ENCODE measurements around the gene CREBBP. TPM values are rescaled to one million over a fixed set of nuclear protein-coding genes. Genes with fewer than 3 reads are reported as not detected.

Gene CREBBP
- total and polyA plus RNA-seq, 5 donors: 19.0 to 46.4 (median 38.0) TPM

DNA sequence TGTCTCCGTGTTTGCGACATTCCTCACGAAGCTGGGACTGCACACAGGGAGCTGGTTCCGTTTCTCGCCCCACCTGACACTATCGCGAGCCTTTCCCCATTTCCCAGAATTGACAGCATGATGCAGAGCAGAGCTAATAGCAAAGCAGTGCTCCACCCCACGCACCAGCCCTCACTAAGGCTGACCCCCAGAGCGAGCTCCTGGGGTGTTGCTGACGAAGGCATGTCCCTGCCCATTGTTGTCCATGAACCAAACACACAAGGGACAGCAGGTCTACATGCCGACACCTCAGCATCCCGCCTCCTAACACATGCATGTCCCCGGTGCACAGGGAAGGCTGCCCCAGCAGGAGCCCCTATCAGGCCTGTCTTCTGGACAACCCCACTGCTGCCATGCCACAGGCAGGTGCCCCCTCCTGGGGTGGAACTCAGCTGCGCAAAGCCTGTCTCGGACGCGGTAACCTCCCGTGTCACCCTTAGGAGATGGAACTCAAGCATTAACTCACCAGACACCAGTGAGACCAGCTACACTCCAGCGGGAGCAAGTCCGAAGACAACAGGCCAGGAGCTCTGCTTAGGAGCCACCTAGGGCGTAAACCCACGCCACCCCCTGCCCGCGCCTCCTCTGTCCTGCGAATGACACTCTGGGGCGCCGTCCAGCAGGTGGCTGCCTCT, 146.3 kb downstream of the CREBBP start:
- intact Hi-C loops (cut with DNase I): no loop called here
- H3K4me3 ChIP-seq (ENCODE audit: low read length): no peak overlapping the region
- no peaks in the 10 kb centered on the region for H3K9me3 ChIP-seq (ENCODE audit: control insufficient read depth, low read length)
- WGBS: 97% methylated on average over 27 of the region's 27 CpGs
- no peak overlapping the region for H3K27ac ChIP-seq (ENCODE audit: low read length)
- peak in 1 of 3 donors; percentile 42 for DNase-seq
- H3K27me3 ChIP-seq (ENCODE audit: control insufficient read depth, insufficient read depth): no peaks in the 10 kb centered on the region
- no peaks in the 10 kb centered on the region for H3K4me1 ChIP-seq (ENCODE audit: control insufficient read depth, insufficient read depth, low read length)
- ATAC-seq: no peak

DNA sequence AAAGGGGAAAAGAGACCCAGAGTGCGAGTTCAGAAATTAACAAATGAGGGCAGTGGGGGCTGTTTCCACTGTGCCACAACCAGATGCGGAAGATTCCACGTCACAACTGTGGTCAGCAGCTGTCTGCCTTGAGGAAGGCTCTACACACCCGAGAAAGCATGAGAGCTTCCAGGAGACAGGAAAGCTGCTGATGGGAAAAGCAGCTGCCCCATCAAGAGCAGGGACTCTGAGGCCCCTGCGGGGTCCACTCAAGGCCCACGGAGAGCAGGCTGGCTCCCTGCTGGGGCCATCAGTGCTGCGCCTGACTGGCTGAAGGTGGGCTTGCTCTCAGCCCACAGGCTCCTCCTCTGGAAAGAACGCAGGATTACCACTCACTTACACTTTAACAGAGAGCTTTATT, 148.3 kb downstream of the CREBBP start:
- no peaks in the 10 kb centered on the region for H3K9me3 ChIP-seq (ENCODE audit: control insufficient read depth, low read length)
- ATAC-seq (no peak), DNase-seq (peak in 1 of 3 donors; percentile 23)
- intact Hi-C loops (cut with DNase I): no loop called here
- H3K4me1 ChIP-seq (ENCODE audit: control insufficient read depth, insufficient read depth, low read length): no peaks in the 10 kb centered on the region
- no peak overlapping the region for H3K27ac ChIP-seq (ENCODE audit: low read length)
- no peaks in the 10 kb centered on the region for H3K27me3 ChIP-seq (ENCODE audit: control insufficient read depth, insufficient read depth)
- H3K4me3 ChIP-seq (ENCODE audit: low read length): no peak overlapping the region
- WGBS: 78% methylated on average over 8 of the region's 8 CpGs

DNA sequence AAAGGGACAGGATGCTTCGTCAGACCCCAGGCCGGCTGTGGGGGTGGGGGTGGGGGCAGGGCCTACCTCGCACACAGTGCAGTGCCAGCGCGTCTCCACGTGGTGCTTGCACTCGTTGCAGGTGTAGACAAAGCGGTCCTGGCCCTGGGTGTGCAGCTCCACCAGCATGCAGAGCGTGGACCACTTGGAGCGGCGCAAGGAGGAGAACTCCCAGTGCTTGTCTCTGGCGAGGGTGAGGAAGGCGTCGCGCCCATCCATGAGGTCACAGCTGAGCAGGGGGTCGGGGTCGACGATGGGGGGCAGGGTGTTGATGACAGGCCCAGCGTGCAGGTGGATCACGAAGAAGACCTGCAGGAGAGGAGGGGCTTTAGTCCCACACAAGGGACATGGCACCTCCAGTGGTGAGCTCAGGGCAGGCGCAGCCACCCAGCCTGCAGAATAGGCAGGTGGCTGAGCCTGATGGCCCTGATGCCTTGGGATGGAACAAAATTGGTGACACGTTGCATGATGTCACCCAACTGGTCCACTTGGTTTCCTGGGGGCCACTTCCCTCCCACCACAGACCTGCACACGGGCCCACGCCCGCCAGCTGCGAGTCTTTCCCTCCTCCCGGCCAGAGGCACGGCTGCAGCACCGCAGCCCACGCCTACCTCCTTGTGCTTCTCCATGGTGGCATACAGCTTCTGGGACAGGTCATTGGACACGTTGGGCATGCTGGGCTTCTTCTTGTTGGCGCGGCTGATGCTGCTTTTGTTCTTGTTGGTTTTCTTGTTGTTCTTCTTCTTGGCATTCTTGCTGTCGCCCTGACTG, 149.2 kb downstream of the CREBBP start:
- Histone ChIP-seq H3K27ac (ENCODE audit: low read length) (no peak overlapping the region), H3K4me3 (ENCODE audit: low read length) (no peak overlapping the region), H3K4me1 (ENCODE audit: control insufficient read depth, insufficient read depth, low read length) (no peaks in the 10 kb centered on the region), H3K9me3 (ENCODE audit: control insufficient read depth, low read length) (no peaks in the 10 kb centered on the region), H3K27me3 (ENCODE audit: control insufficient read depth, insufficient read depth) (no peaks in the 10 kb centered on the region)
- ATAC-seq (no peak), DNase-seq (peak in 2 of 3 donors; percentile 47 to 50)
- WGBS: 89% methylated on average over 34 of the region's 34 CpGs
- intact Hi-C loops (cut with DNase I): no loop called here

DNA sequence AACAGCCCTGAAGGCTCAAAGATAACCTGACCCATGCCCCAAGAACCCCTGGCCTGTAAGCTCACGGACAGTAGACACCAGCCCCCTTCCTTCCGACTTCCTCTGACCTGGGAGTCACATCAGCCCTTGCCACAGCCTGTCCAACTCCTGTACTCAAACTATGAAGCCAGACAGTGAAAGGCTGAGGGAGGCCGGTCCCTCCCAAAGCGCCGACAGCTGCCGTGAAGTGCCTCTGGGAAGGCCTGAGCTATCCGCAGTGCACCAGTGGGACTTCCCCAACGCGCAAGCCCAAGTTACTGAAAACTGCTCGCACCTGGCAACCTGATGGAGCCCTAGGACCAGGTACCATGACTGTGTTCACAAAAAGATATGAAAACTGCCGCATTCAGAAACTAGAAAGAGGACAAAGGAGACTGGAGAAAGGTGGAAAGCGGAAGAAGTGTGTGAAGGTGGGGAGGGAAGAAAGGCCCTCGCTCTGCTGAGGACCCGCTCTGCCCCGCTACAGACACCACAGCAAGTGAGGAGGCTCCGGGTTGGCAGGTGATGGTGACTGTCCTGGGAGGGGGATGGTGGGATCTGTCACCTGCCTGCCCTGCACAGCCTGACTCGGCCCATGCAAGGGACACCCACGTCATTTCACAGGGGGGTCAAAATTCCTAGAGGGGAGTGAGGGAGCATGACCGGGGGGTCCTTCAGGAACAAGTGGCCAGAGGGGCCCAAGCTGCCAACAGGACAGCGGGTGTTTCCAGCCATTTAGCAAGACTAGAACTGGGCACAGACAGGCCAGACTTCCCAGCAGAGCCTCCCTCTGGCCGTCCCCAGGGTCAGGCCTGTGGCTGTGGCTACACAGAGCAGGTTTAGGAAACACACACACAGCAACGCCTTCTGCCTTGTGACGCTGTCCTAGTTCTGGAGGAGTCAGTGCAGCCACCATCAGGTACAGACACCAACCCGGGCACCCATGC, 150.1 kb downstream of the CREBBP start:
- H3K4me3 ChIP-seq (ENCODE audit: low read length): no peak overlapping the region
- no peaks in the 10 kb centered on the region for H3K27me3 ChIP-seq (ENCODE audit: control insufficient read depth, insufficient read depth)
- peak in 1 of 3 donors; percentile 30 for DNase-seq
- no peaks in the 10 kb centered on the region for H3K9me3 ChIP-seq (ENCODE audit: control insufficient read depth, low read length)
- H3K27ac ChIP-seq (ENCODE audit: low read length): no peak overlapping the region
- WGBS: 87% methylated on average over 24 of the region's 24 CpGs
- no peaks in the 10 kb centered on the region for H3K4me1 ChIP-seq (ENCODE audit: control insufficient read depth, insufficient read depth, low read length)
- intact Hi-C loops (cut with DNase I): no loop called here
- no peak for ATAC-seq

DNA sequence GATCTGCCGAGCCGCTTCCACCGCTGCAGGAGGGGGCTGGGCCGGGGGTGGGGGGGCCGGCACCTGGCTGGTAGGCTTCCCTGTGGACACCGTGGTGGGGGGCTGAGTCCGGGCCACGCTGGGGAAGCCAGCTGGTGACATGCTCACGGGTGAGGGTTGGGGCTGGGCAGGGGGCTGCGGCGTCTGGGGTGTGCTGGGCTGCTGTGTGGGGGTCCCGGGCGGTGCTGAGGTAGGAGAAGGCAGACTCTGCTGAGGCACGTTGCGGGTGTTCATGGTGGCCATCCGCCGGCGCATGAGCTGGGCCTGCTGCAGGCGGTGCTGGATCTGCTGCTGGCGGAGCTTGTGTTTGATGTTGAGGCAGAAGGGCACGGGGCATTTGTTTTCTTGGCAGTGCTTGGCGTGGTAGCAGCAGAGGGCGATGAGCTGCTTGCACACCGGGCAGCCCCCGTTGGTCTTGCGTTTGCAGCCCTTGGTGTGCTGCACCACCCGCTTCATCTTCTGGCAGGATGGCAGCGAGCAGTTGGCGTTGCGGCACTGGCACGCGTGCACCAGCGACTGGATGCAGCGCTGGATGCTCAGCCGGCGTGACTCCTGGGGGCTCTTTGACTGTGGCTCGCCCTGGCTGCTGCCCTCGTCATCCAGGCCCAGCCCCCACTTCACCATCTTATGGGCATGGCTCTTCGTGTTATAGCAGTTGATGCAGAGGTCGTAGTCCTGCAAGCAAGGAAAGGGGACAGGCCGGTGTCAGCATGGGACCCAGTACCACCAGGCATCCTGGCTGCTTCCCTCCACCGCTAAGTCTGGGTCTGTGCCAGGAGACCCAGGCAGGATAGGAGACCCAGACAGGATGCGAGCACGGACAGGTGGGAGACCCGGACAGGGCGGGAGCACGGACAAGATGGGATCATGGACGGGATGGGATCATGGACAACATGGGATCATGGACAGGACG, 151.1 kb downstream of the CREBBP start:
- no peak overlapping the region for H3K4me3 ChIP-seq (ENCODE audit: low read length)
- no peaks in the 10 kb centered on the region for H3K4me1 ChIP-seq (ENCODE audit: control insufficient read depth, insufficient read depth, low read length)
- H3K27ac ChIP-seq (ENCODE audit: low read length): no peak overlapping the region
- DNase-seq (peak in 2 of 3 donors; percentile 45 to 51), ATAC-seq (peak in 1 of 2 donors; percentile 22)
- intact Hi-C loops (cut with DNase I): no loop called here
- H3K9me3 ChIP-seq (ENCODE audit: control insufficient read depth, low read length): no peaks in the 10 kb centered on the region
- no peaks in the 10 kb centered on the region for H3K27me3 ChIP-seq (ENCODE audit: control insufficient read depth, insufficient read depth)
- WGBS: 91% methylated on average over 49 of the region's 49 CpGs

DNA sequence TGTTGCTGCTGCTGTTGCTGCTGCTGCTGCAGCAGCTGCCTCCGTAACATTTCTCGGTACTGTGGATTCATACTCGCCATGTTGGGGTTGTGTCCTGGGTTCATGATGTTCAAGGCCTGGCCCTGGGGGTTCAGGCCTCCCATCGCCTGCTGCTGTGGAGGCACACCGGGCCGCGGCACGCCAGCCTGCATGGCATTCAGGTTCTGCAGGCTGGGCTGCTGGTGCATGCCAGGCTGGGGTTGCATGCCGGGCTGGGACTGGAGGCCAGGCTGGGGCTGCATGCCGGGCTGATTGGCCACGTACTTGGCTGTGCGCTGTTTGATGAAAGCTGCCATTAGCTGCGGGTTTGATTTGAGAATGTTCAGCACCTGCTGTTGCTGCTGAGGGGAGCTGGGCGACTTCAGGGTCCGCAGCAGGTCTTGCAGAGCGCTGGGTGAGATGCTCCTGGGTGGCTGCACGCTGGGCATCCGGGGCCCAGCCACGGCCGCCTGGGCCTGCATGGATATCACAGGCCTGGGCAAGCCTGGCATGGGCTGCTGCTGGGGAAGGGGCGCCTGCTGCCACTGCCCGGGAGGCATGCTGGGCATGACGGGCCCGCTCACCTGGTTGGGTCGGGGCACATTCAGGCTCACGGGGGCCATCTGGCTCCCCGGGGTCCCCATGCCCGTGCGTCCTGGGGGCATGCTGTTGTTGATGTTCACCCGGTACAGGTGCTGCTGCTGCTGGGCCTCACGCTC, 151.9 kb downstream of the CREBBP start:
- no peaks in the 10 kb centered on the region for H3K4me1 ChIP-seq (ENCODE audit: control insufficient read depth, insufficient read depth, low read length)
- intact Hi-C loops (cut with DNase I): no loop called here
- H3K27me3 ChIP-seq (ENCODE audit: control insufficient read depth, insufficient read depth): no peaks in the 10 kb centered on the region
- no peak overlapping the region for H3K4me3 ChIP-seq (ENCODE audit: low read length)
- DNase-seq (peak in 2 of 3 donors; percentile 37 to 56), ATAC-seq (peak in 1 of 2 donors; percentile 9)
- no peak overlapping the region for H3K27ac ChIP-seq (ENCODE audit: low read length)
- WGBS: 94% methylated on average over 31 of the region's 31 CpGs
- H3K9me3 ChIP-seq (ENCODE audit: control insufficient read depth, low read length): no peaks in the 10 kb centered on the region

DNA sequence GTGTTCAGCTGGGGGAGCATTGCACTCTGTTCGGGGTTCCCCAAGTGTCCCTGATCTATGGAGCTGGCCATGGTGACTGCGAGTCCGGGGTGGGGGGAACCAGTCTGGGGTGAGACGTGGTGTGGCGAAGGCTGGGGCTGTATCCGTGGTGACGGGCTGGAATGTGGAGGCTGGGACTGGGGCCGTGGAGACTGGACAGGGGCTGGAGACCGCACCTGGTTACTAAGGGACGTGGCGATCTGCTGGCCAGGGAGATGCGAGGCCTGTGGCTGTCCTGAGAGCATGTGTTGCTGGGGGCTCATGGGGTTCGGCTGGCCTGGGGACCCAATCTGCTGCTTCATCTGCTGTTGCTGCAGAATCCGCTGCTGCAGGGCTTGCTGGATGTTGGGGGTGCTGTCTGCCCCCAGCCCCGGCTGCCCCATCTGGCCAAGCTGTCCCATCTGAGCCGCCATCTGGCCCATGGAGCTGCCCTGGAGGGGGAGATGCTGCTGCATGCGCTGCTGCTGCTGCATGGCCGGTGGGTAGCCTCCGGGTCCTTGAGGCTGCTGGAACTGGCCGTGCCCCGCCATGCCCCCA, 152.6 kb downstream of the CREBBP start:
- Histone ChIP-seq H3K4me1 (ENCODE audit: control insufficient read depth, insufficient read depth, low read length) (no peaks in the 10 kb centered on the region), H3K27ac (ENCODE audit: low read length) (no peak overlapping the region), H3K27me3 (ENCODE audit: control insufficient read depth, insufficient read depth) (no peaks in the 10 kb centered on the region), H3K4me3 (ENCODE audit: low read length) (no peak overlapping the region), H3K9me3 (ENCODE audit: control insufficient read depth, low read length) (no peaks in the 10 kb centered on the region)
- WGBS: 91% methylated on average over 21 of the region's 21 CpGs
- ATAC-seq (no peak), DNase-seq (peak in 1 of 3 donors; percentile 44)
- intact Hi-C loops (cut with DNase I): no loop called here

DNA sequence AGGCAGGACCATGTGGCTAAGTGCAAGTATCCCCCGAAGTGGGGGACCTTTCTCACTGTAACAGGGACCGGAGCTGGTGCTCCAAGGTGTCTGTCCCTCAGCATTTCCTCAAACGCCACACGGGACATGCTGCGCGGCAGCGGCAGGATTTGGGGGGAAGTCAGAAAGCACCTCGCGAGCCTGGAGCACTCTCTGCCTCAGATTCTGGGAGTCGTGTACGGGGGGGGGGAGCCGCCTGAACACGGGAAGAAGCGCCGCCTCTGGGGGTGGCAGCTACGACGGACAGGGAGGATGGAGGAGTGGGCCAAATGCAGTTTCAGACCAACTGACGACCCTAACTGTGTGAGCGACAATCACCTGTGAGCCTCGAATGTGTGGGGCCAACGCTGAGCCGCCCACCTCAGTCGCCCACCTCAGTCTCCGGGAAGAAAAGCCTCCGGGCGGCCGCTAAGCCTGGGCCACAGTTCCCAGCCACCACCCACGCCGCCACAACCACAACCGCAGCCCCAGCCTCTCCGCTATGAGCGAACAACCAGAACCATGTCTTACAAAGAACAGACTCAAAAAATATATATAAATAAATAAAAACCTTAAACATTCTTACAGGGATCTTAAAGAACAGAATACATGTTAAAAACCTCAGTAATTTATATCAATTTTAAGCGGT, 154.4 kb downstream of the CREBBP start:
- ATAC-seq: no peak
- 94% methylated on average over 33 of the region's 33 CpGs for WGBS
- H3K4me3 ChIP-seq (ENCODE audit: low read length): no peak overlapping the region
- intact Hi-C loops (cut with DNase I): no loop called here
- H3K27me3 ChIP-seq (ENCODE audit: control insufficient read depth, insufficient read depth): no peaks in the 10 kb centered on the region
- no peaks in the 10 kb centered on the region for H3K4me1 ChIP-seq (ENCODE audit: control insufficient read depth, insufficient read depth, low read length)
- no peak overlapping the region for H3K27ac ChIP-seq (ENCODE audit: low read length)
- no peaks in the 10 kb centered on the region for H3K9me3 ChIP-seq (ENCODE audit: control insufficient read depth, low read length)
- DNase-seq: peak in 1 of 3 donors; percentile 42

DNA sequence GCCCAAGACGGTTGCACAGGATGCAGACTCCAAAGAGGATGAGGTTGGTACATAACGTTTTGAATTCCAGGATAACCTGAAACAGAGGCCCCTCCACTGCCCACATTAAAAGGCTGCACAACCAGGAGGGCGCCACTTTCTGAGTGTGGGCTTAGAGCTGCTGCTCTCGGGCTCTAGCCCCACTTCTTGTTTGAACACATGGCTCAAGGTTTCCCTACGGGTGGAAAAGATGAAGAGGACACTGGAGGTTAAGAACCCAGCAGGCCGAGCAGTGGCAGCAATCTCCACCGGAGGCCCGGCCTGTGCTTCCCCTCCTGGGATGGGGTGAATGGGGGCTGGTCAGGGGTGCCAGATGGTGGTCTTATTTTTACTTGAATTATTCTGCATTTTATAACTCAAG, 155.2 kb downstream of the CREBBP start:
- intact Hi-C loops (cut with DNase I): no loop called here
- WGBS: 78% methylated on average over 8 of the region's 8 CpGs
- no peaks in the 10 kb centered on the region for H3K9me3 ChIP-seq (ENCODE audit: control insufficient read depth, low read length)
- H3K4me1 ChIP-seq (ENCODE audit: control insufficient read depth, insufficient read depth, low read length): no peaks in the 10 kb centered on the region
- no peak for ATAC-seq
- peak in 1 of 3 donors; percentile 20 for DNase-seq
- no peak overlapping the region for H3K27ac ChIP-seq (ENCODE audit: low read length)
- no peaks in the 10 kb centered on the region for H3K27me3 ChIP-seq (ENCODE audit: control insufficient read depth, insufficient read depth)
- H3K4me3 ChIP-seq (ENCODE audit: low read length): no peak overlapping the region
